LNCAP (cell line): ENCODE measurements around the gene APAF1.

ENCODE experiments used
- TF ChIP-seq, protein P1 (sequence below): fragments of 450-650 bp; IDR thresholded peaks from 2 replicates; pipeline ENCODE4 v1.5.1; 2017; ENCODE audit warnings: mild to moderate bottlenecking

APAF1 gene

DNA sequence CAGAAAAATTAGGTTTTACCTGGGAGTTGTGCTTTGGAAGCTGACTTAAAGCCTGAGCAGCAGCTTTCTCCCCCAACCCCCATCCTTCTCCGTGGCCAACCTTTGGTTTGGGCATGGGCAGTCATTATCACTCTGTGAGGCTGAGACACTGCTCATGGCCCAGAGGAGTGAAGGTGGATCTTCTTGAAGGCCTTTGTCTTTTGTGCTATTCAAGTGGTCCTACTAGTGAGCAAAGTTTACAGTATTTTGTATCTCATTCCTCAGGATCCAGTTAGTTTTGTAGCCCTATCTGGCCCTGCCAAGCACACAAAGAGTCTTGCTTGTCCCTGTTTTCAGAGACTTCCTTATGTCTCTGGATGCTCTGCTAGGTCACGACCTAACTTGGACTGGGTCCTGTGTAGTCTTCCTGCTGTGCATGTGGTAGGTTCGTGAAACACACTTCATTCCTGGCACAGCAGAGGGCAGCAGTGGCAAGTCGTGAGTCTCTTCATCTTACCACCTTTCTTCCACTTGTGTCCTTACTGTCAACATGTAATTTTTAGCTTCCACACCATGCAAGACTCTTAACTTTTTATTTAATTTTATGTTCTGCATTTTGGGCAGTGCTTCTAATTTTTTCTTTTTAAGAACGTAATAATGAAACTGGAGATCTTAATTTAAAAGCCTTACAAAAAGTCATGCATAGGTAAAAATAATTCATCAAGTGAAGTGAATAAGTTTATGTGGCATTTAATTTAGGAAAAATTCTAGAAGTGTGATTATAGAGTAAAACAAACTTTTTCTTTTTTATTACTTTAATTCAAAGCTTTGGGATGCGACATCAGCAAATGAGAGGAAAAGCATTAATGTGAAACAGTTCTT lies 53.7 kb downstream of the APAF1 start:
- TF ChIP-seq, protein P1, sequence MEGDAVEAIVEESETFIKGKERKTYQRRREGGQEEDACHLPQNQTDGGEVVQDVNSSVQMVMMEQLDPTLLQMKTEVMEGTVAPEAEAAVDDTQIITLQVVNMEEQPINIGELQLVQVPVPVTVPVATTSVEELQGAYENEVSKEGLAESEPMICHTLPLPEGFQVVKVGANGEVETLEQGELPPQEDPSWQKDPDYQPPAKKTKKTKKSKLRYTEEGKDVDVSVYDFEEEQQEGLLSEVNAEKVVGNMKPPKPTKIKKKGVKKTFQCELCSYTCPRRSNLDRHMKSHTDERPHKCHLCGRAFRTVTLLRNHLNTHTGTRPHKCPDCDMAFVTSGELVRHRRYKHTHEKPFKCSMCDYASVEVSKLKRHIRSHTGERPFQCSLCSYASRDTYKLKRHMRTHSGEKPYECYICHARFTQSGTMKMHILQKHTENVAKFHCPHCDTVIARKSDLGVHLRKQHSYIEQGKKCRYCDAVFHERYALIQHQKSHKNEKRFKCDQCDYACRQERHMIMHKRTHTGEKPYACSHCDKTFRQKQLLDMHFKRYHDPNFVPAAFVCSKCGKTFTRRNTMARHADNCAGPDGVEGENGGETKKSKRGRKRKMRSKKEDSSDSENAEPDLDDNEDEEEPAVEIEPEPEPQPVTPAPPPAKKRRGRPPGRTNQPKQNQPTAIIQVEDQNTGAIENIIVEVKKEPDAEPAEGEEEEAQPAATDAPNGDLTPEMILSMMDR = peak; percentile 57

GRCh38 chr12:98699586-98699985 lies 54.5 kb downstream of the APAF1 start:
- TF ChIP-seq, protein P1 = no peak

GRCh38 chr12:98701166-98701565 lies 56.1 kb downstream of the APAF1 start:
- TF ChIP-seq, protein P1 = no peak

GRCh38 chr12:98709022-98709421 lies 63.9 kb downstream of the APAF1 start:
- TF ChIP-seq, protein P1 = no peak

DNA sequence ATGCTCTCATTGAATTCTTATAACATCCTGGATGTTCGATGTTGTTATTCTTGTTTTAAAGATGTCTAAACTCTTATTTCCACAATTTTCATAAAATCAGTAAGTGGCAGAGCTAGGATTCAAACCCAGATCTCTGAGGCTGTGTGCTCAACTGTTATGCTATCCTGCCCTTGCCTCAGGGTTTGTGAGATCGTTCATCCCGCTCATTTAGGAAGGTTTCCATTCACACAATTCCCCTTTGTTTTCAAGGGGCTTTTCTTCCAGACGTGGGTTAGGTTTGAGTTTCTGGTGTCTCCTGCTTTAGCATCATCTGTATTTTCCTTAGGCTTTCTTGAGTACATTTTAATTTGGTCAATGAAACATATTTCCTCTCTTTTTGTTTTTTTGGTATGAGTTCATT lies 69.3 kb downstream of the APAF1 start:
- TF ChIP-seq, protein P1 = no peak

GRCh38 chr12:98719515-98720504 lies 74.7 kb downstream of the APAF1 start:
- TF ChIP-seq, protein P1 = no peak

GRCh38 chr12:98721204-98721702 lies 76.2 kb downstream of the APAF1 start:
- TF ChIP-seq, protein P1 = no peak
